Stimulated activated CD8-positive, alpha-beta memory T cell treated with anti-CD3 and anti-CD28 coated beads, Interleukin-4, amount 100 ng/mL, for 24 hours (primary cell): ENCODE measurements around the gene ARHGAP26.
"Not testable (repeated sequence)": the region's sequence is repeated elsewhere in the genome, so short reads cannot be mapped to it uniquely, and the experiment has no call there.

Experiments
- DNase-seq: peaks from one replicate; pipeline ENCODE4 v3.0.0-alpha.2; 2020; ENCODE audit warnings: low read depth

Gene ARHGAP26

GRCh38 chr5:142931896-142932686 lies 161.9 kb downstream of the ARHGAP26 start:
- DNase-seq, result no peak

- no peak for DNase-seq
Observed at GRCh38 chr5:142934051-142934762, 164.0 kb downstream of the ARHGAP26 start.

DNA sequence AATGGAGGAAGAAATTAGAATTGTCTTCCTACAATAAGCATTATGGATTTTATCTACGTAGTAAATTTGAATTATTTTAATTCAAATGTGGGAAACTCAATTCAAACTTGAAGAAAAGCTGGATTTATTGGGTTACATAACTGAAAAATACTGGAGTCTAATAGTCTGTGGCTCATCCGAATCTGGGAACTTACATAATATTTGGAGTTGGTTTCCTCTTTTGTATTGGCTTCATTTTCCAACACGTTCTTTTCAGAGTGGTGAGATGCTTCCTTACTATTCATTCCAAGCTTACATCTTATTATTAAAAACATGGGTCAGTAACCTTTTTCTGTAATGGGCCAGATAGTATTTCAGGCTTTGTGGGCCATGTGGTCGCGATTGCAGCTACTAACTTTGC lies 164.8 kb downstream of the ARHGAP26 start:
- DNase-seq, result no peak

GRCh38 chr5:142937374-142937773 lies 167.2 kb downstream of the ARHGAP26 start:
- DNase-seq, result no peak

- DNase-seq, result no peak
Observed at GRCh38 chr5:142938266-142938880, 168.2 kb downstream of the ARHGAP26 start.

DNA sequence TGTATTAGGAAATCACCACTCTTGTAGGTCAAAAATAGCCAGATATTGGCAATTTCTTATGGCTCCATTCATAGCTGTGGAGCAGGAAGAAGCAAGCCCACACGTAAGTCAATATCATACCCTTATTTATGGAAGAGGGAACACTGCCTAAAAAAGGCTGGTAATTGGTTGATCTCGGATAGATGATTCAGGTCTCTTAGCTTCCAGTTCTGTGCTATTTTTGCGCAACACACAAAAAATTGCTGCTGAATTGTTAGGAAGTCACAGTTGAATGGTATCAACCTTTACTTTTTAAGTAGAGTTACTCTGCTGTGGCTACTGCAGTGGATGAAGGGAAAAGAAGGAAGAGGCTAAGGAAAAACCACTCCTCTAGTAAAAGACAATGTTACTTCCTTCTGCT lies 168.8 kb downstream of the ARHGAP26 start:
- DNase-seq, result no peak

DNA sequence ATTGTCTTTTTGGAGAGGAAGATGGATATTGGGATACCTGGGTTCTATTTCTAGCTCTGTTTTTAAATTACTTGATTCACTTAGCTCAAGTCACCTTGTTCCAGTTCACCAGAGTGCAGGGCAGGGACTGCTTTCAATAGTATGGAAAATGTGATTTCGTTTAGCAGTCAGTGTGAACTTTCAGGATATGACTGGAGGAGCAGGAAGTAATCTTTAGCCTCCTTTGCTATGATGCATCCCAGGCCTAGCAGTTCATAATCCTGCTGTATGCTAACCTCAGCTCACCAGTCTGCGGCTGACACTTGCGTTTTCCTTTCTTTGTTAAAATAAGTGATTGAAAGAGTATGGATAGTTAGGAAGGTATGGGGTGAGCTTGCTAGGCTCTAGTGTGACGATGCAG lies 169.7 kb downstream of the ARHGAP26 start:
- DNase-seq, result no peak

GRCh38 chr5:142941245-142941644 lies 171.1 kb downstream of the ARHGAP26 start:
- no peak for DNase-seq

GRCh38 chr5:142942901-142943300 lies 172.7 kb downstream of the ARHGAP26 start:
- DNase-seq, result no peak

DNA sequence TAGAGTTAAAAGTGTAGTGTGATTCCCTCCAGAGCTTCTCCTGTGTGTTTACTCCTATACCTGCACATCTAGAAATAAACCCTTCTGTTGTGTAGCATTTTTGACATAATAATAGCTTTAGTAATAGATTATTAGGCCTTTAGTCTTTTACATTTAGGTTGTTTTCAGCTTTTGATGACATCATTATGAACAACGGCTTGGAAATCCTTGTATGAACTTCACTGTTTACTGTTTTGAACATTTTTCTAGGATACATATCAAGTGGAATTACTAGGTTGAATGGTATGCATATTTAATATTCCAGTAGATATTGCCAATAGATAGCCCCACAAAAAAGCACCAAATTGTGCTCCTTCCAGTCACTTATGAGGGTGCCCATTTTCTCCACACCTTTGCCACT lies 174.0 kb downstream of the ARHGAP26 start:
- no peak for DNase-seq

- DNase-seq, result no peak
Observed at GRCh38 chr5:142945321-142945720, 175.1 kb downstream of the ARHGAP26 start.

DNA sequence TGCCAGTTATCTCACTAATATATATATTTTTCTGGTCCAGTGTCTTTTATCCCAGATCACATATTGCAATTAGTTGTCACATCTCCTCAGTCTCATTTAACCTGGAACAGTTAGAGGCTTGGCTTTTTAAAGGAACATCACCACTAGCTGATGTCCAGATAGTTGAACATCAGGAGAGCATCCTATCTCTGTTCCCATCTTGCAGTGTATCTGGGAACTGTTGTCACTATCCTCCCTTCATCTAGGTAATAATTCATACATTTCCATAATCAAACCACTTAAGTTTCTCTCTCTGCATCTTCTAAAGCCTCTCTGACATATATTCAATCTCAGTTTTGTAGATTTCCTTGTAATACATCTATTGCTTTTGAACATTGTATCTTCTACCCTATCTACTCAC lies 175.7 kb downstream of the ARHGAP26 start:
- DNase-seq, result no peak

DNA sequence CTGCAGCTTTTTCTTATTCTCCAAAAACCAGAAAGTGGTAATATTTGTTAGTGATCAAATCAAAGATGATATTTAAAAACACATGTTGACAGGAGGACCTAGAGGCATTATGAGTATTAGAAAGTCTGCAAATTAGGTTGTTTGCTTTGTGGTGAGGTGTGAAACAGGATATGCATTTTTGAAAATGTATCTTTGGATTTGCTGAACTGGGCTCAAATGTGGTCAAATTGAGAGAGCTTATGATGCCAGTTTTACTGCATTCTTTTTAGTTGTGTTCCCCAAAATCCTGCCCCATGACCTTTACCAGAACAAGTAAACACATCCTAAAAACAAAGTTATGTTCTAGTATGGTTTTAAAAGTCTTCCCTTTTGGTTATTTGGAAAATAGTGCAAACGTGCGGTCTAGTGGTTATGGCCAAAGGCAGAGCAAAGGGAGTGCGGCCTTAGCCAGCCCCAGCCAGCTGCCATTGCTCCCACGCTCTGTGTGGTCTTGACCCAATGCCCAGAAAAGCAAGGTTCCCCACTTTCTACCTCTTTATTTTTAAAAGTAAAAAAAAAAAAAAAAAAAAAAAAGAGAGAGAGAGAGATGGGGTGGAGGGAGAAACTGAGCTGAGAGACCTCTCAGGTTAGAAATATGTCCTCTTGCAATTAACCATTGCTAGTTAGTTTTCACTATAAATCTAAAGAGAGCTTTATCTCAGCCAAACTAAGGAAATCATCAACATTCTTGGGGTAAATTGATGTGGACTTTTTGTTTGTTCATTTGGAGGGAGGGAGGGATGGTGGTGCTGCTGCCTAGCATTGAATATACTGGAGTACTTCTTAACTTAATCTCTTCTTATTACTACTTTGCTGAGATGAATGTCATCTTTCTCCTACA lies 176.6 kb downstream of the ARHGAP26 start:
- no peak for DNase-seq

DNA sequence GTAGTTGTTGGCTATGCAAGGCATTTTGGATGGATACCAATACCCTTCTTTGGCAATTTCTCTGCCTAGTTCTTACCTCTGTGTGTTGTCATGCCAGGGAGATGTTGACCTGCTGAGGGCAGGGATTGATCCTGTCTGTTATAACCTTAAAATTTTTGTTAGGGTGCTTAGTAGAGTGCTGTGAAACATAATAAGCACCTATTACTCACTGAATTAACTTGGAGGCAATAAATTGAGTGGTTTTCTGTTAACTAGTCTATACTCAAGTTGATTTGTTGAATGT lies 177.2 kb downstream of the ARHGAP26 start:
- DNase-seq, result no peak

- DNase-seq, result no peak
Observed at GRCh38 chr5:142952229-142952628, 182.1 kb downstream of the ARHGAP26 start.

DNA sequence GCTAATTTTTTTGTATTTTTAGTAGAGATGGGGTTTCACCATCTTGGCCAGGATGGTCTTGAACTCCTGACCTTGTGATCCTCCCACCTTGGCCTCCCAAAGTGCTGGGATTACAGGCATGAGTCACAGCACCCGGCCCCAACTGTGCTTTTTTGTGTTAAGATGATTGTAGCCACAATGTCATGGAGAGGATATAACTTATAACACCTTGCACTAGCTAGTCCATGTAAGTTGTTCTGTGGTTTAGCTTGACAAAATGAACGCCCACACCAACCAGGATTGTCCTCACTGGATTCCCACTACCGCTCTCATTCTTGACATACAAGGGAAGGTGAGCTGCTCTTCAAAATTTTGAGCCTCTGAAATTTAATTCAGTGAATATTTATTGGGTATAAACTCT lies 182.7 kb downstream of the ARHGAP26 start:
- DNase-seq, result not testable (repeated sequence)

DNA sequence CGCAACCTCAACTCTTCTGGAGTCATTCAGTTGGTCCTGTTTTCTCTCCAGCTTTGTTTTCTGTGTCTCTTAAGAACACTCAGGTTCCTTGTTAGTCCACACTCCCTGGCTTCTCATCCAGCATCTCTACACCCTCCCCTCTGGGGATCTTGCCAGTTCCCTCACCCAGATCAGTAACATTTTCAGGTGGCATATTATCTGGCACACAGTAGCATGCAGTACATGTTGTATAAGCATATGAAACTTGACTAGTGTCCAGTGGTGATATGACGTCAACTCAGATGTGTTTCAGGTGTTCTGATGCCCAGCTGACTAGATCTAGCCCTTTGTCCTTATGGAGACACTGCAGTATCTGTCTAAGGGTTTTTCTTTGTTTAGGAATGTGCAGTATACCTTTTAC lies 184.3 kb downstream of the ARHGAP26 start:
- DNase-seq, result no peak

DNA sequence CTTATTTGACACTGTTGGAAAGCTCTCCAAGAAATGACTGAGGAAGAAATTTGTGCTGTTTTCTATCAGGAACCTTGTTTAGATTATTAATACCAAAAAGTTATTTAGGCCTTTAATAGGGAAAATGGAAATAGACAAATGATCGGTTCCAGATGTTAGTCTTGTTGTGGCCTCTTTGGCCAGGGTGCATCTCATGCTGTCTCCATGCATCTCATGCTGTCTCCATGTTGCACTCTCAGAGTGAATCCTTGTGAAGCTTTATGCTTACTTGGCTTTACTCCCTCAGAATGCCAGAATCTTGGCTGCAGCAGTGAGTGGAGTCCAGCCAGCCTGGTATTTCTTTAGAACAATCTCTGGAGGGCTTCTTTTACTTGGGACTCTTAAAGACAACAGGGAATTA lies 185.5 kb downstream of the ARHGAP26 start:
- no peak for DNase-seq

- DNase-seq, result no peak
Observed at GRCh38 chr5:142957528-142957927, 187.4 kb downstream of the ARHGAP26 start.

DNA sequence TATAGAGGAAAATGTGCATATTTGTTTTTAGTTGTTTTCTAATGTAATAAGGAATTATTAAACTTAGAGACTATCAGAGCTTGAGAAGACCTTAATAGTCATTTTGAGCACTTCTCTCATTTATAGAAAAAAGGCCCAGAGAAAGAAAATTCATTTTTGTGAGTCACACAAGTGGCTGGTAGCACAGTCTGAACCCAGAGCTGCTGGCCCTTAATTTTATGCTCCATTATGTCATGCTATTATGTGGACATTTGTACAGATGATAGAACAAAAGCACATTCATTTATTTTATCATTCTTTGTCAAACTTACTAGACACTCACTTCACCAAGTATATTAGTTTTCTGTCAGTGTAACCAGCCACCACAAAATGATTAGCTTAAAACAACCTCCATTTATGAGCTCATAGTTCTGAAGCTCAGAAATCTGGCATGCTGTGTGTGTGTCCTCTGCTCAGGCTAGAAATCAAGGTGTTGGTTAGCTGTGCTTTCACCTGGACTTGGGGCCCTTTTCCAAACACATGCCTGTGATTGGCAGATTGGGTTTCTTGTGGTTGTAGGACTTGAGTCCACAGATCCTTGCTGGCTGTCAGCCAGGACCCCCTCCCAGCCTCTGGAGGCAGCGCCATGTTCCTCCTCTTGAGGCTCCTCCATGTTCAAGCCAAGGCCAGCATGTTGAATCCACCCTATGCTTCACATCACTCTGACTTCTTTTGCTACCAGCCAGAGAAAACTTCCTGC lies 188.9 kb downstream of the ARHGAP26 start:
- no peak for DNase-seq
